Fibroblast of lung (primary cell): ENCODE measurements around the gene FNDC3B.

Experiments used
- CTCF ChIP-seq, 2 donors: IDR thresholded peaks in 1 of 2; conservative IDR thresholded peaks in 1 of 2; 1 replicate in 1 of 2; 2 replicates in 1 of 2; pipeline ENCODE4 v1.5.1; 2011 to 2012; ENCODE audit warnings: low read length in 2 of 2, control low read depth in 1 of 2, inconsistent platforms in 1 of 2, low read depth in 1 of 2, mild to moderate bottlenecking in 1 of 2
- EZH2 ChIP-seq: IDR thresholded peaks from 2 replicates; pipeline ENCODE4 v1.5.1; 2012; ENCODE audit warnings: low read length, control low read depth, mild to moderate bottlenecking; ENCODE audit errors: missing control alignments

- TF ChIP-seq CTCF (conservative IDR thresholded peaks at IDR 0.05 in 1 of 2, IDR thresholded peaks at IDR 0.05 in 1 of 2; ENCODE audit: low read depth in 1 of 2, low read length in 2 of 2) (no peak), EZH2 (no peak)
Measured at GRCh38 chr3:172179680-172180399, 140.5 kb downstream of the FNDC3B start.
